HK-2 (cell line): ENCODE data around the gene UPK1A.

ENCODE experiments used
- DNase-seq: peaks from one replicate; pipeline ENCODE4 v3.0.0-alpha.2; 2018; ENCODE audit not compliant: unreplicated experiment

The UPK1A gene

DNA sequence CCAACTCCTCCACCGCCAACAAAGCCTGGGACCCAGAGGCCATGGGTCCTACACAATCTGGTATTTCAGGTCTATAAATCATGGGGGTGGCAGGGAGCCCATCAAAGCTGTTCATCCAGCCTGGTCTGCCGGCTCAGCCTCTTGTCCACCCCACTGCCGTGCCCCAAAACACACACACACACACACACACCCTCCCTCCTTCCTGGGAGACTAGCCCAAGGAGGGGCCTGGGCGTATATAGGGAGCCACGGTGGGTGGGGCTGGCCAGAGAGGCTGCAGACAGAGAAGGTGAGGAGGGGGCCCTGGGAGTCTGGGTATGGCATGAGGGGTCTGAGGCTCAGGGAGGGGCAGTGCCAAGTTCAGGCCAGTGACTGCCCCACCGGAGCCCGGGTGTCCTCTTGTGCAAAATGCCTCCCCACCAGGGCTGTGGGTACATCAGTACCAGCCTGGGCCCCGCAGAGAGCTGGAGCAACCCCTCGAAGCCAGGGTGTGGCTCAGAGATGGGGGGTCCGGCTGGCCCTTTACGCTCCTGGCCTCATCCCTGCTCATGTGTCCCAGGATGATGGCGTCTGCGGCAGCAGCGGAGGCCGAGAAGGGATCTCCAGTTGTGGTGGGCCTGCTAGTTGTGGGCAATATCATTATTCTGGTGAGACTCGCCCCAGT is at the start of gene UPK1A:
Gene UPK1A, plus strand, starts transcription at position 267 of the 663 bp plus-strand sequence. Its CDS starts 296 bp downstream, at position 563.
- DNase-seq, result no peak

DNA sequence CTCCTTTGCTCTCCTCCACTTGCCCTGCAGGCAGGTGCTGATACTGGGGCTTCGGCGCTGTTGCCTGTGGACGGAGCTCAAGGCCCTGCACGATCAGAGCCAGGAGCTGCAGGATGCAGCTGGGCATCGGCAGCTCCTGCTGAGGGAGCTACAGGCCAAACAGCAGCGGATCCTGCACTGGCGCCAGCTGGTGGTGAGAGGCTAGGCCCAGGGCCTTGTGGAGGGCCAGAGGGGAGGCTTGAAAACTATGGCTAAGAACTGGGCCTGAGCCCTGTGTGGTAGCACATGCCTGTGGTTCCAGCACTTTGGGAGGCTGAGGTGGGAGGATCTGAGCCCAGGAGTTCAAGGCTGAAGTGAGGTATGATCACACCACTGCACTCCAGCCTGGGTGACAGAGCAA is 47.5 kb upstream of the UPK1A start:
- DNase-seq, result no peak

DNA sequence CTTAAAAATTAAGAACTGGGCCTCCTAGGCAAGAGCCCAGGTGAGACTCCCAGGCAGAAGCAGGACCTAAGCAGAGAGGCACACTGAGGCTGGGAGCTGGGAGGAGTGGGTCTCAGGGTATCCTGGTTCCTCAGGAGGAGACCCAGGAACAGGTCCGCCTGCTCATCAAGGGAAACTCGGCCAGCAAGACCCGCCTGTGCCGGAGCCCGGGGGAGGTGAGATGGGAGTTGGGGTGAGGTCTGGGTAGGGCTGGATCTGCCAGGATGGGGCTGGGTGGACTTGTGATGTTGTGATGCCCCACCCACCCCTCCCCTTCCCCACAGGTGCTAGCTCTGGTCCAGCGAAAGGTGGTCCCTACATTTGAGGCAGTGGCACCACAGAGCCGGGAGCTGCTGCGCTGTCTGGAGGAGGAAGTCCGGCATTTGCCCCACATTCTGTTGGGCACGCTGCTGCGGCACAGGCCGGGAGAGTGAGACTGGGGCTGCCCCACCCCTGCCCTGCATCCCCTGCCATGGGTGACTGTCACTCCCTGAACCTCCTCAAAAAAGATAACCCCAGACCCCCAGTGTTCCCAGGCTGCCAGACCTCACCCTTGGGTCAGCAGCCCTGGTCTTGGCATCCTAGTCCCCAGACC is 46.9 kb upstream of the UPK1A start:
- DNase-seq, result no peak

DNA sequence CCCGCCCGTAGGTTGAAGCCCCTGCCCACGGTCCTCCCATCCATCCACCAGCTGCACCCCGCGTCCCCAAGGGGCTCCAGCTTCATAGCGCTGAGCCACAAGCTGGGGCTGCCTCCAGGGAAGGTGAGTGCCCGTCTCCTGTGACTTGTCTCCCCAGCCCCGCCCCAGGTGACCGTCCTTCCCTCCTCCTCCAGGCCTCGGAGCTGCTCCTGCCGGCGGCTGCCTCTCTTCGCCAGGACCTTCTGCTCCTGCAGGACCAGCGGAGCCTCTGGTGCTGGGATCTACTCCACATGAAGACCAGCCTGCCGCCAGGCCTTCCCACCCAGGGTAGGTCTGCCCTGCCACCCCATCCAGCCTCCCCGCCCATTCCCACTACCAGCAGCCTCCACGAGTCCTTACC is 46.3 kb upstream of the UPK1A start:
- no peak for DNase-seq

DNA sequence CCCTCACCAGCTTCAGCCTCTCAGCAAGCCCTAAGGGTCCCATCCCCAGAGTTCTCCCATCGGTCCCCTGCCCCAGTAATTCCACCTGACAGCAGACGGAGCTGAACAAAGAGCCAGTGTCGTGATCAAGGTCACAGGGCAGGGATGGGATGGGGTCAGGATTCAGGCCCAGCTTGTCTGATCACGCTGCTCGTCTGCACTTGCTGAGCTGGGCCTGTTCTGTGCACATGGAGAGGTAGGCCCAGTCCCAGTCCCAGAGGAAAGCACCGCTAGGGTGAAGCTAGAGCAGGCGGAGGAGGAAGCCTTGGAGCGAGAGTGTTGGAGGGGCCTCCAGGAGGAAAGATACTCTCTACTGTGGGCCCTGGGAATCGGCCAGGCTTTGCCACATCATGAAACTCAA is 44.6 kb upstream of the UPK1A start:
- DNase-seq, result no peak

DNA sequence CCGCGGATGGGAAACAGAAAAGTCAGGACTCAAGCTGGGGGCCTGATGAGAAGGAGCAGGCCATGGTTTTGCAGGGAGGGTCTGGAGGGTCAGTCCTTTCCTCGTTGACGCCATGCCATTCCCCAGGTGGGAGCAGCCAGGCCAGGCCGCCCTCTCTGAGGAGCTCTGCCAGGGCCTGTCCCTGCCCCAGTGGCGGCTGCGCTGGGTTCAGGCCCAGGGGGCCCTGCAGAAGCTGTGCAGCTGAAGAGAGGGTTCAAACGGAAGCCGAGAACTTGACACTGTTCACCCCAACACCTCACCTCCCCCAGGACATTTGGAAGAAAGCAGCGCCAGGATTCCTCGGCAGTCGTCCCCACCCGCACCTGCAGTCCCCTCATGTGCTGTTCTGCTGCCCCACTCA is 43.6 kb upstream of the UPK1A start:
- no peak for DNase-seq

DNA sequence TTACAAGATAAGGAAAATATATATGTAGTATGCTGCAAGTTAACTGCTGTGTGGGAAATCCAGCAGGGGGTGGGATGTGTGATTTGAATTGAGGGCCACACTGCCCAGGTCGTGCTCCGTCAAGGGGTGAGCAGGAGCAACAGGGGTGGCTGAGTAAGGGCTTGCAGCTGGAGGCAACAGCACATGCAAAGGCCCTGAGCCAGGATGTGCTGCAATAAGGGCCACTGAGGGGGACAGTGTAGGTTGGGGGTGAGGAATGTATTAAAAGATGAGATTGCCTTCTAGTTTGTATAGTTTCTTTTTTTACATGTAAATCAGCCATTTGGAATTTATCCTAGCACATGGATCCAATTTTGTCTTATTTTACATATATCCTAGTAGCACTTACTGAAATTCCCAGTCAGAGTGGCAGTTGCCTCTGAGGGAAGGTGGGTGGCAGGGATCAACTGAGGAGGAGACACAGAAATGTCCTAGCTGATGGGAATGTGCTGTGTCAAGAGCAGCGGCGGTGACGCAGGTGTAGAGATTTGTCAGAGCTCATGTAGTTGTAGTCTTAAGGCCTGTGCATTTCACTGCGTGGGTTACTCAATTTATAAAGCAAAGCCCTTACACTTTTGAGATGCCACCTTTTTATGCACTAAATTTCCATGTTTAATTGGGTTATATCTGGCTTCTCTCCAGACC is 42.8 kb upstream of the UPK1A start:
- DNase-seq, result no peak

DNA sequence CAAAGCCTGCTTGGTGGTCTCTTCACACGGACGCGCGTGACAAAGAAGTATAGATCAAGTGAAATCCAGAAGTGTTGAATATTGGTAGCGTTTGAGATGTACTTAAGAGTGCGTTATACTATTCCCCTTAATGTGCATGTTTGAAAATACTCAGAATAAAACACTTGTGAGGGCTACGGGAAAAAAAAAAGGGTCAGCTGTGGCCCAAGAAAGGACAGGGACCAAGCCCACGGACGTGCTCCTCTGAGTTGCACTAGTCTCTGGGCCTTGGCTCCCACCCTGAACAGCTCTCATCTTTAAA is 38.1 kb upstream of the UPK1A start:
- DNase-seq, result no peak

DNA sequence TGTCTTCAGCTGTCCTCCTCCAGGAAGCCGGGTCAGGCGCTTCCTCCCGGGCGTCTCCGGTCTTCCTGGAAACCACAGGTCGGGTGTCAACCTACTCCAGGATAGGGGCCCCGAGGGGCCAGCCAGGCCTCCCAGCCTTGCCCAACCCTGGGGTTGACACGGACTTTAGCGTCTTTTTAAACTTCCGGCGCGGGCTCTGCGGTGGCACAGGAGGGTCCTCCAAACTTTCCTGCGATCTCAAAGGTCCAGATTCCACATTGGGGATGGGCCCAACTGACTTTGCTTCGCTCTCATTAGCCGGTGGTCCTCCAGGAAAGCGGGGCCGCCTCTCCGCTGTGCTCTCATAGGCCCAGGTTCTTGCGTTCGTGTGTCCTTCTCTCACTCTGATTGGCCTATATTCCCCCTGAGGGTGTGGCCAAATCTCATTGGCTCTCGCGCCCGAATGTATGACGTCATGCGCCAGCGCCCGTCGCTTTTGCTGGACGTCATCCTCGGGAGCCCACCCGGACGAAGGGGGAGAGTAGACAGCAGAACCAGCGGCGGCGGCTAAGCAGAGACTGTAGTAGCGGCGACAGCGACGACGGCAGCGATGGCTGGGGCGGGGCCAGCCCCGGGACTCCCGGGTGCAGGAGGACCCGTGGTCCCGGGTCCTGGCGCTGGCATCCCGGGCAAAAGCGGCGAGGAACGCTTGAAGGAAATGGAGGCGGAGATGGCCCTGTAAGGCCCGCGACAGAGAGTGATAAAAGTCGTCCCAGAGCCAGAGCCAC is 37.6 kb upstream of the UPK1A start, which contains the start of gene RBM42:
Gene RBM42, plus strand, starts transcription at position 472 of the 767 bp plus-strand sequence. Its CDS starts 118 bp downstream, at position 590.
- DNase-seq, result peak; percentile 97

DNA sequence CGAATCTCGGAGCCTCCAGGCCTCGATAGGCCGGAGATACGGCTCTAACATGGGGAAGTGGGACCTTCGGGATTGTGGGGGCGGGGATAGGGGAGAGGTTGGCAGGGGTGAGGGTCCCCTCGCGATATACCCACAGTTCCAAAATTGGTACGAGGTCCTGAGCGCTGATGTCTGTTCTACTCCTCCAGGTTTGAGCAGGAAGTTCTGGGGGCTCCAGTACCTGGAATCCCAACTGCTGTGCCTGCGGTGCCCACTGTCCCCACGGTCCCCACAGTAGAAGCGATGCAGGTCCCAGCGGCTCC is 37.0 kb upstream of the UPK1A start:
- DNase-seq, result no peak

DNA sequence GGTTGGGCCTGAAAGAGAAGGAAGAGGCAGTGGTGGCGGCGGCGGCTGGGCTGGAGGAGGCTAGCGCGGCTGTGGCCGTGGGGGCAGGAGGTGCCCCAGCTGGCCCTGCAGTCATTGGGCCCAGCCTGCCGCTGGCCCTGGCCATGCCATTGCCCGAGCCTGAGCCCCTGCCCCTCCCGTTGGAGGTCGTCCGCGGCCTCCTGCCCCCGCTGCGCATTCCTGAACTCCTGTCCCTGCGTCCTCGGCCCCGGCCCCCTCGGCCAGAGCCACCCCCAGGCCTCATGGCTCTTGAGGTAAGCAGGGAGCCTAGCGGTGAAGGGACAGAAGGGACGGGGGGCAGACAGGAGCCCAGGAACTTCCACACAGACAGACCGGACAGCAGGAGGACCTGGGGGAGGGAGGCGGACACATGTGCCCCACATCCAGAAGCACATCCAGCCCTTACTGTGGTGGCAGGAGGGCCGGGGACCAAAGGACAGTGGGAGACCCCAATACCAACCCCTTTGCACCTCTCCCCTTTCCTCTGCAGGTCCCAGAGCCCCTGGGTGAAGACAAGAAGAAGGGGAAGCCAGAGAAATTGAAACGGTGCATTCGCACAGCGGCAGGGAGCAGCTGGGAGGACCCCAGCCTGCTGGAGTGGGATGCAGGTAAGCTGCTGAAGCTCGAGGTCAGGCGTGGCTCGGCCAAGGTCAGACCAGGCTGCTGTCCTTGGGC is 32.4 kb upstream of the UPK1A start:
- no peak for DNase-seq

DNA sequence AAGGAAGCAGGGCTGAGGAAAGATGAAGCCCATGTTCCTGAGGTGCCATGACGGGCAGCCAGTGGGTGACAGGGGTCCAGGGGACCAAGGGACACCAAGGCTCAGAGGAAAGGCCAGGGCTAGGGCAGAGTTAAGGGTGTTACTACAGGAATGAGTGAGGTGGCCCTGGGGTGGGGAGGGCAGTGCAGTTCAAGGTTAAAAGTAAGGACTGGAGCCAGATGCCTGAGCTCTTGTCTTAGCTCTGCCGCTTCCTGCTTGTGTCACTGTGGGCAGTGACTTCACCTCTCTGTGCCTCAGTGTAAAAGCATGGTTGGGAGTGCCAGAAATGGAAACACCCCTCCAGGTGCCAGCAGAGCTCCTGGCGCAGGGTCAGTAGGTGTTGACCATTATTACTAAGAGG is 29.7 kb upstream of the UPK1A start:
- no peak for DNase-seq

DNA sequence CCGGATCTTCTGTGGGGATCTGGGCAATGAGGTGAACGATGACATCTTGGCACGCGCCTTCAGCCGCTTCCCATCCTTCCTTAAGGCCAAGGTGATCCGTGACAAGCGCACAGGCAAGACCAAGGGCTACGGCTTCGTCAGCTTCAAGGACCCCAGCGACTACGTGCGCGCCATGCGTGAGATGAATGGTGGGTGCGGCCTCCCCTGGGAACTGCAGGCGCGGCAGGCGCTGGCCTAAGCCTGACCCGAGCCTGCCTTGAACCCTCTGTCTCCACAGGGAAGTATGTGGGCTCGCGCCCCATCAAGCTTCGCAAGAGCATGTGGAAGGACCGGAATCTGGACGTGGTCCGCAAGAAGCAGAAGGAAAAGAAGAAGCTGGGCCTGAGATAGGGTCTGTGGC is 29.2 kb upstream of the UPK1A start:
- no peak for DNase-seq

DNA sequence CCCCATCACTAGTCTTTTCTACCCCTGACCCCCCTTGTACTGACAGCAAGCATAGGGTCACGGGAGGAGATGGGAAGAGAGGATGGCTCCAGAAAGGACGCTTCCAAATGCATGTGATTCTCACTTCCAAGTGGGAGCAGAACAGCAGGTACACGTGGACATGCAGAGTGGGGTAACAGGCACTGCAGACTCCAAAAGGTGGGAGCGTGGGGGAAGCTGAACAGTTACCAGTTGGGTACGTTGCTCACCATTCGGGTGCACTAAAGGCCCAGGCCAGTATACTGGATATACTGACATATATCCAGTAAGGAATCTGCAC is 27.0 kb upstream of the UPK1A start:
- no peak for DNase-seq

DNA sequence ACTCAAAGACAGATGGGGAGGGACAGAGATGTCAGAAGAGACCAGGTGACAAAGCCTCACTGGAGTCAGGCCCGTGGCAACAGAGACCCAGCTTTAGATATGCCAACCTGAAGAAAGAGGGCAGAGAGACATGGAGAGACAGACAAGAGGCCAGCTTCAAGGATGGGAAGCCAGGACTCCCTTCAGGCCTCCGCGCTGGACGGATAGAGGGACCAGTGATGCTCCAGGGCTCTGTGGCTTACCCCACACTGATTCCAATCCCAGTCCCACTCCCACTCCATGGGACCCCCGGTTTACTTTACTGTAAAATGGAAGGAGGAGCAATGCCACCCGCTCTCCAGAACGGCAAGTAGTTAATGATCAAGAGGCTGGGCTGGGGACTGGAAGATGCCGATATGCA is 26.5 kb upstream of the UPK1A start:
- no peak for DNase-seq

DNA sequence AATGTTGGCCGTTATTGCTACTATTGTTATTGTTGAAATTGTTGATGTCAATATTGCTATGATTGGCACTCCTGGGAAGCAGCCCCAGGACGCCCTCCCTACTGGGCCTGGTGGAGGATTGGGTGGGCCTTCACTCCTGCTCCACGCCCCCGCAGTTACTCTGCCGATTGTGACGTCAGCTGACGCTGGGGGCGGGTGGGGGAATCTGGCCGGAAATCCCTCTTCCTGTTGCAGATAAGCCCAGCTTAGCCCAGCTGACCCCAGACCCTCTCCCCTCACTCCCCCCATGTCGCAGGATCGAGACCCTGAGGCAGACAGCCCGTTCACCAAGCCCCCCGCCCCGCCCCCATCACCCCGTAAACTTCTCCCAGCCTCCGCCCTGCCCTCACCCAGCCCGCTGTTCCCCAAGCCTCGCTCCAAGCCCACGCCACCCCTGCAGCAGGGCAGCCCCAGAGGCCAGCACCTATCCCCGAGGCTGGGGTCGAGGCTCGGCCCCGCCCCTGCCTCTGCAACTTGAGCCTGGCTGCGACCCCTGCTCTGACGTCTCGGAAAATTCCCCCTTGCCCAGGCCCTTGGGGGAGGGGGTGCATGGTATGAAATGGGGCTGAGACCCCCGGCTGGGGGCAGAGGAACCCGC is 24.7 kb upstream of the UPK1A start, which contains the start of gene ETV2:
Gene ETV2, plus strand, starts transcription at position 231 of the 637 bp plus-strand sequence. CDS start 716 bp downstream, outside the sequence.
- no peak for DNase-seq

DNA sequence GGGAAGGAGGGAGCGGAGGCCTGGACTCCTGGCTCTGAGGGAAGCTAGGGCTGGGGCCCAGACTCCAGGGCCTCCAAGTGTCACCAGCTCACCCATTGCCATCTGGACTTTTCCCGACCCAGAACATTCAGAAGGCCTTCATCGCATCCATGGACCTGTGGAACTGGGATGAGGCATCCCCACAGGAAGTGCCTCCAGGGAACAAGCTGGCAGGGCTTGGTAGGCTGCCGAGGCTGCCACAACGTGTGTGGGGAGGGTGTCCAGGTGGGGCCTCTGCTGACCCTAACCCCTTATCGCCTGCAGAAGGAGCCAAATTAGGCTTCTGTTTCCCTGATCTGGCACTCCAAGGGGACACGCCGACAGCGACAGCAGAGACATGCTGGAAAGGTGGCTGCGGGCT is 24.0 kb upstream of the UPK1A start:
- no peak for DNase-seq

DNA sequence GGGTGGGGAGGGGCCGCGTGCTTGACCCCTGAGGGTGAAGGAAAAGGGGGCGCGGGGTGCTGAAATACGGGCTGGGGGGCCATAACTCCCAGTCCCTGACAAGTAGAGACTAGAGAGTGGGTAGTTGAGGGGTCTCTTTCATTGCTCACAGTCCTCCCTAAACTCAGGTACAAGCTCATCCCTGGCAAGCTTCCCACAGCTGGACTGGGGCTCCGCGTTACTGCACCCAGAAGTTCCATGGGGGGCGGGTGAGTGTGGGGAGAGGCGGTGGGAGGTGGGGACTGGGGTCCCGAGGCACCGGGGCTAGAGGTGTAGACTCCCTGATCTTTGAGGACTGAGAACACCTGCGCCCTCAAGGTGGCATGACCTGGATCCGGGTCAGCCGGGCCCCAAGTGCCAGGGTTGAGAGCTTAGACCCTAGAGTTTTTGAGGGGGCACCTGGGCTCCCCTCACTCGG is 23.5 kb upstream of the UPK1A start:
- no peak for DNase-seq

DNA sequence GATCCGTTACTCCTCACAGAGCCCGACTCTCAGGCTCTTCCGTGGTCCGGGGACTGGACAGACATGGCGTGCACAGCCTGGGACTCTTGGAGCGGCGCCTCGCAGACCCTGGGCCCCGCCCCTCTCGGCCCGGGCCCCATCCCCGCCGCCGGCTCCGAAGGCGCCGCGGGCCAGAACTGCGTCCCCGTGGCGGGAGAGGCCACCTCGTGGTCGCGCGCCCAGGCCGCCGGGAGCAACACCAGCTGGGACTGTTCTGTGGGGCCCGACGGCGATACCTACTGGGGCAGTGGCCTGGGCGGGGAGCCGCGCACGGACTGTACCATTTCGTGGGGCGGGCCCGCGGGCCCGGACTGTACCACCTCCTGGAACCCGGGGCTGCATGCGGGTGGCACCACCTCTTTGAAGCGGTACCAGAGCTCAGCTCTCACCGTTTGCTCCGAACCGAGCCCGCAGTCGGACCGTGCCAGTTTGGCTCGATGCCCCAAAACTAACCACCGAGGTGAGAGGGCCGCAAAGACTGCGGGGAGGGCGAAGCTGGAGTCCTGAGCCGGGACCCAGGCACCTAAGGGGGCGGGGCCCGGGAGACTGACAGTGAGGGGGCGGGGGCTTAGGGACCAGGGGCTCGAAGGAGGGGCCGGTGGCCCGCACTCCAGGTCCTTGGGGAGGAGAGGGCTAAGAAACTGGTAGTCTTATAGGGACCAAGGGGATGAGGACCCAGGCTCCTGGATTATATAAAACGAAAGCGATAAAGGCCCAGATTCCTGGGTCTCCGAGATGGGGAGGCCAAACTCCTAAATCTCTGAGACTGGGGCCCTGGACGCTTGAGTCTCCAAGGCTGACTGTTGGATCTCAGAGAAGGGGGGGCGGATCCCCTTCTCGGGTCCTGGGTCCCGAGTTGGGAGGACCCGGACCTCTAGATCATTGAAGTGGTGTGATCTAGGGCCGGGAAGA is 22.8 kb upstream of the UPK1A start:
- DNase-seq, result peak; percentile 87

DNA sequence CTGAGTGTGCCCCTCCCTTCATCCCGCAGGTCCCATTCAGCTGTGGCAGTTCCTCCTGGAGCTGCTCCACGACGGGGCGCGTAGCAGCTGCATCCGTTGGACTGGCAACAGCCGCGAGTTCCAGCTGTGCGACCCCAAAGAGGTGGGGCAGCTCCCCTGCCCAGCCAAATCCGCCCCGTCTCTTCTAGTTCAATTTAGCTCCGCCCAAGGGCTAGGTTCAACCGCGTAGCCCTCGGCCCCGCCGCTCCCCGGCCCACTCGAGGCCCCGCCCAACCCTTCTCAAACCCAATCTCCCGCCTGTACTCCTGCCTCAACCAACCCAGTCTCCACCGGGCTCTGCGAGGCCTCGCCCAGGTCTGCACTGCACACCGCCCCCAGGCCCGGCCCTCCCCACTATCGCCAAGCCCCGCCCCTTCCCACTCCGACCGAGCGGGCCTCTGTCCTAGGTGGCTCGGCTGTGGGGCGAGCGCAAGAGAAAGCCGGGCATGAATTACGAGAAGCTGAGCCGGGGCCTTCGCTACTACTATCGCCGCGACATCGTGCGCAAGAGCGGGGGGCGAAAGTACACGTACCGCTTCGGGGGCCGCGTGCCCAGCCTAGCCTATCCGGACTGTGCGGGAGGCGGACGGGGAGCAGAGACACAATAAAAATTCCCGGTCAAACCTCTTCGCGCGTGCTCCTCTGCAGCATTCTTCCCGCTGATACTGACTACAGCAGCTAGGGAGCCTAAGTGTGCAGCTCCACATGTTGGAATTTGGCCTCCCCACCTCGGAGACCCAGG is 21.9 kb upstream of the UPK1A start:
- peak; percentile 96 for DNase-seq
